GM12878 (cell line): ENCODE data around the gene ZNF260. TPM values are rescaled to one million over a fixed set of nuclear protein-coding genes. Genes with fewer than 3 reads are reported as not detected.
A peak's percentile ranks its signal among the peaks of the same experiment; 100 is the strongest.

Experiments
- BRCA1 ChIP-seq: IDR thresholded peaks from 2 replicates; pipeline ENCODE4 v1.6.1; 2011; ENCODE audit warnings: low read depth, low read length, improper control_type of control experiment
- CBX5 ChIP-seq: sonication (generic); IDR thresholded peaks from 2 replicates; pipeline ENCODE4 v1.6.1; 2016; ENCODE audit warnings: low read depth, moderate library complexity, mild to moderate bottlenecking, inconsistent platforms
- CREB1 ChIP-seq: IDR thresholded peaks from 2 replicates; pipeline ENCODE4 v1.6.1; 2012; ENCODE audit warnings: low read depth, mild to moderate bottlenecking, inconsistent platforms
- E2F8 ChIP-seq: fragments of 450-650 bp; IDR thresholded peaks from 2 replicates; pipeline ENCODE4 v1.6.1; 2018; ENCODE audit warnings: mild to moderate bottlenecking, low read depth, moderate library complexity; ENCODE audit not compliant: partially characterized antibody
- EGR1 ChIP-seq, 2 experiments: IDR thresholded peaks; 1 replicate in 1 of 2; 2 replicates in 1 of 2; pipeline ENCODE4 v1.6.1; 2011 to 2012; ENCODE audit warnings: low read depth in 2 of 2, low read length in 2 of 2, borderline replicate concordance in 1 of 2, mild to moderate bottlenecking in 1 of 2, moderate library complexity in 1 of 2
- ESRRA ChIP-seq: IDR thresholded peaks from 2 replicates; pipeline ENCODE4 v1.6.1; 2012; ENCODE audit warnings: mild to moderate bottlenecking, low read length, improper control_type of control experiment
- EZH2 ChIP-seq: IDR thresholded peaks from 2 replicates; pipeline ENCODE4 v1.6.1; 2012; ENCODE audit warnings: low read depth, mild to moderate bottlenecking, control low read depth, inconsistent platforms, low read length, borderline replicate concordance; ENCODE audit not compliant: control insufficient read depth
- NBN ChIP-seq: fragments of 450-650 bp; IDR thresholded peaks from 2 replicates; pipeline ENCODE4 v1.6.1; 2016
- NFYA ChIP-seq: IDR thresholded peaks from 2 replicates; pipeline ENCODE4 v1.6.1; 2011; ENCODE audit warnings: low read depth, mild to moderate bottlenecking, low read length, improper control_type of control experiment, borderline replicate concordance
- NR2C1 ChIP-seq: fragments of 450-650 bp; IDR thresholded peaks from 2 replicates; pipeline ENCODE4 v1.6.1; 2017; ENCODE audit warnings: antibody characterized with exemption, mild to moderate bottlenecking, moderate library complexity
- NRF1 ChIP-seq: conservative IDR thresholded peaks from 2 replicates; pipeline ENCODE4 v1.6.1; 2011; ENCODE audit warnings: mild to moderate bottlenecking, low read depth, low read length, improper control_type of control experiment
- PBX3 ChIP-seq: IDR thresholded peaks from 2 replicates; pipeline ENCODE4 v1.6.1; 2011; ENCODE audit warnings: mild to moderate bottlenecking, low read depth, low read length, moderate library complexity; ENCODE audit not compliant: insufficient replicate concordance
- PRDM15 ChIP-seq: fragments of 450-650 bp; formaldehyde crosslinking; IDR thresholded peaks from 2 replicates; pipeline ENCODE4 v1.4.0; 2020; ENCODE audit warnings: mild to moderate bottlenecking, moderate library complexity
- RAD21 ChIP-seq: IDR thresholded peaks from 2 replicates; pipeline ENCODE4 v1.6.1; 2011; ENCODE audit warnings: mild to moderate bottlenecking, low read depth, low read length, moderate library complexity; ENCODE audit not compliant: insufficient read depth
- RAD51 ChIP-seq: fragments of 450-650 bp; IDR thresholded peaks from 2 replicates; pipeline ENCODE4 v1.6.1; 2016; ENCODE audit warnings: moderate library complexity, mild to moderate bottlenecking, inconsistent platforms
- RFX5 ChIP-seq: IDR thresholded peaks from 2 replicates; pipeline ENCODE4 v1.6.1; 2011; ENCODE audit warnings: low read depth, low read length, improper control_type of control experiment
- TBL1XR1 ChIP-seq: IDR thresholded peaks from 2 replicates; pipeline ENCODE4 v1.6.1; 2012; ENCODE audit warnings: low read depth, low read length, improper control_type of control experiment
- TCF3 ChIP-seq: IDR thresholded peaks from 2 replicates; pipeline ENCODE4 v1.6.1; 2012; ENCODE audit warnings: low read depth, mild to moderate bottlenecking, low read length, borderline replicate concordance; ENCODE audit not compliant: insufficient read depth
- ZBED1 ChIP-seq: IDR thresholded peaks from 2 replicates; pipeline ENCODE4 v1.6.1; 2016; ENCODE audit warnings: borderline replicate concordance
- polyA plus RNA-seq, 11 experiments: library from polyadenylated mRNA; depleted of rRNA in 4 of 11; unstranded in 6 of 11; stranded (reverse) in 5 of 11; fragments of >200 nt; fragmentation: Nextera tagmentation in 4 of 11; fragmentation: Illumina TruSeq in 1 of 11; extraction: Ambion mirVana in 4 of 11; extraction: Trizol in 1 of 11; gene quantifications; 1 replicate in 1 of 11; 2 replicates in 10 of 11; pipeline versions ENCODE4 v1.2.1 to v1.2.3, GENCODE V29; 2011 to 2016; ENCODE audit warnings: inconsistent platforms in 2 of 11, missing spikeins in 2 of 11, low read depth in 1 of 11
- total RNA-seq, 4 experiments: library from RNA; depleted of rRNA in 3 of 4; stranded (reverse); fragments of >200 nt in 3 of 4; fragmentation: Illumina TruSeq in 1 of 4; extraction: Trizol in 1 of 4; gene quantifications; 2 replicates each; pipeline versions ENCODE4 v1.2.1 to v1.2.3, GENCODE V29; 2013 to 2021

Gene ZNF260
- total and polyA plus RNA-seq, 10 of the 15 experiments (the other 5 are each of a cell fraction or from before 2014, with no cell fraction given), result 1.9 to 9.7 (median 7.1) TPM

GRCh38 chr19:36489118-36489919 is 38.8 kb downstream of the ZNF260 start, which contains the start of gene ZNF566 (continued):
- TF ChIP-seq CBX5 (peak; percentile 76; the same call in 1 of the 2 replicates), PBX3 (no peak), NRF1 (no peak), E2F8 (no peak), RFX5 (peak; percentile 24; the same call in 1 of the 2 replicates), PRDM15 (CRISPR knock-in tag) (no peak), NR2C1 (no peak), TCF3 (no peak), EGR1 (IDR thresholded peaks at IDR 0.05; ENCODE audit: borderline replicate concordance in 1 of 2, low read depth in 2 of 2, low read length in 2 of 2) (no peak), CREB1 (peak; percentile 71), RAD51 (no peak), EZH2 (no peak), TBL1XR1 (peak; percentile 16), ZBED1 (no peak), NFYA (no peak), NBN (peak; percentile 81), RAD21 (no peak), BRCA1 (peak; percentile 77), ESRRA (no peak)
